GM23338 (cell line): ENCODE data around the gene ALOX15.

ENCODE experiments used
- EZH2 ChIP-seq: fragments of 200-600 bp; sonication (generic); IDR thresholded peaks from one replicate; pipeline ENCODE4 v1.8.0; 2017; ENCODE audit warnings: antibody characterized with exemption, mild to moderate bottlenecking, low read depth; ENCODE audit not compliant: unreplicated experiment
- EZH2phosphoT487 ChIP-seq: fragments of 200-600 bp; sonication (generic); IDR thresholded peaks from one replicate; pipeline ENCODE4 v1.8.1; 2018; ENCODE audit warnings: antibody characterized with exemption; ENCODE audit not compliant: unreplicated experiment
- JUNB ChIP-seq: IDR thresholded peaks from one replicate; pipeline ENCODE4 v1.6.1; 2016; ENCODE audit warnings: antibody characterized with exemption; ENCODE audit not compliant: unreplicated experiment
- POLR2AphosphoS5 ChIP-seq: IDR thresholded peaks from 2 replicates; pipeline ENCODE4 v1.6.1; 2016; ENCODE audit warnings: antibody characterized with exemption, low read depth
- ZNF331 ChIP-seq: fragments of 250-450 bp; sonication (Bioruptor Pico); IDR thresholded peaks from 2 replicates; pipeline ENCODE4 v1.5.0; 2020; ENCODE audit warnings: low read depth, mild to moderate bottlenecking, moderate library complexity
- TF ChIP-seq, protein P1 (sequence below): IDR thresholded peaks from one replicate; pipeline ENCODE4 v1.6.1; 2018; ENCODE audit warnings: antibody characterized with exemption; ENCODE audit not compliant: unreplicated experiment
- TF ChIP-seq, protein P2 (sequence below), 2 experiments: fragments of 200-600 bp in 1 of 2; sonication (generic) in 1 of 2; conservative IDR thresholded peaks; 2 replicates each; pipeline versions ENCODE4 v1.5.1 to v1.6.1; 2016 to 2017; ENCODE audit warnings: antibody characterized with exemption in 2 of 2, low read depth in 2 of 2, mild to moderate bottlenecking in 2 of 2, moderate library complexity in 1 of 2

DNA sequence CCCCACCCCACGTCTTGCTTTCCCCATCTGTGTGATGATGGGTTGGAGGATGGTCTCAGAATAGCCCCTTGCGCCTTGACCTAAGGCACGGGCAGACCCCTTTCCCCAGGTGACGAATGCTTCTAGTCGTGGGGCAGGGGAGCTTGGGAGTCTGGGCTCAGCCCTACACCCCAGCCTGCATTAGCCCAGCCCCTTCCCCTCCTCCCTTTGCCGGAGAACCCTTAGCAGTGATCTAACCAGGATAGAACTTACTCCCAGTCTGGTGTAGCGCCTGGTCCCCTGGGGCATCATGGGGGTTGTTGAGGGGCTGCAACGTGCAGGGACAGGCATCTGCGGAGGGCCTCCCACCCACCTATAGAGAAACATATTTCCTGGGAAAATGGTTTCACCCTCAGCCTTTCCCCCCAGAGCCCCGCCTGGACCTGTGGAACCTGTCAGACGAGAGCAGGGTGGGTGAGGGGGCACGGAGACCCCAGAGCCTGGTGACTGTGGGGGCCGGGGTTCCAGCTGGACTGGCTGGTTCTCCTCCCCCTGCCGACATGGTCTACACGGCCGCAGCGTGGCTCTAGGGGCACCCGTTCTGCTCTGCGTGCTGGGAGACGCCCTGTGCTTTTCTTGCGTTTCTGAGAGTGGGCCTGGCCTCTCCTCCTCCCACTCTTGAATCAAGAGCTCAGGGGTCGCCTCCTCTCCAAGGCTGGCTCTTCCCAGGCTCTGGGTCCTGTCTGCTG lies 52.4 kb downstream of the ALOX15 start:
- TF ChIP-seq, protein P1, sequence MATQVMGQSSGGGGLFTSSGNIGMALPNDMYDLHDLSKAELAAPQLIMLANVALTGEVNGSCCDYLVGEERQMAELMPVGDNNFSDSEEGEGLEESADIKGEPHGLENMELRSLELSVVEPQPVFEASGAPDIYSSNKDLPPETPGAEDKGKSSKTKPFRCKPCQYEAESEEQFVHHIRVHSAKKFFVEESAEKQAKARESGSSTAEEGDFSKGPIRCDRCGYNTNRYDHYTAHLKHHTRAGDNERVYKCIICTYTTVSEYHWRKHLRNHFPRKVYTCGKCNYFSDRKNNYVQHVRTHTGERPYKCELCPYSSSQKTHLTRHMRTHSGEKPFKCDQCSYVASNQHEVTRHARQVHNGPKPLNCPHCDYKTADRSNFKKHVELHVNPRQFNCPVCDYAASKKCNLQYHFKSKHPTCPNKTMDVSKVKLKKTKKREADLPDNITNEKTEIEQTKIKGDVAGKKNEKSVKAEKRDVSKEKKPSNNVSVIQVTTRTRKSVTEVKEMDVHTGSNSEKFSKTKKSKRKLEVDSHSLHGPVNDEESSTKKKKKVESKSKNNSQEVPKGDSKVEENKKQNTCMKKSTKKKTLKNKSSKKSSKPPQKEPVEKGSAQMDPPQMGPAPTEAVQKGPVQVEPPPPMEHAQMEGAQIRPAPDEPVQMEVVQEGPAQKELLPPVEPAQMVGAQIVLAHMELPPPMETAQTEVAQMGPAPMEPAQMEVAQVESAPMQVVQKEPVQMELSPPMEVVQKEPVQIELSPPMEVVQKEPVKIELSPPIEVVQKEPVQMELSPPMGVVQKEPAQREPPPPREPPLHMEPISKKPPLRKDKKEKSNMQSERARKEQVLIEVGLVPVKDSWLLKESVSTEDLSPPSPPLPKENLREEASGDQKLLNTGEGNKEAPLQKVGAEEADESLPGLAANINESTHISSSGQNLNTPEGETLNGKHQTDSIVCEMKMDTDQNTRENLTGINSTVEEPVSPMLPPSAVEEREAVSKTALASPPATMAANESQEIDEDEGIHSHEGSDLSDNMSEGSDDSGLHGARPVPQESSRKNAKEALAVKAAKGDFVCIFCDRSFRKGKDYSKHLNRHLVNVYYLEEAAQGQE = no peak
- TF ChIP-seq POLR2AphosphoS5 (no peak), ZNF331 (CRISPR knock-in tag) (no peak), EZH2phosphoT487 (no peak), EZH2 (no peak), JUNB (no peak)
- TF ChIP-seq, protein P2, sequence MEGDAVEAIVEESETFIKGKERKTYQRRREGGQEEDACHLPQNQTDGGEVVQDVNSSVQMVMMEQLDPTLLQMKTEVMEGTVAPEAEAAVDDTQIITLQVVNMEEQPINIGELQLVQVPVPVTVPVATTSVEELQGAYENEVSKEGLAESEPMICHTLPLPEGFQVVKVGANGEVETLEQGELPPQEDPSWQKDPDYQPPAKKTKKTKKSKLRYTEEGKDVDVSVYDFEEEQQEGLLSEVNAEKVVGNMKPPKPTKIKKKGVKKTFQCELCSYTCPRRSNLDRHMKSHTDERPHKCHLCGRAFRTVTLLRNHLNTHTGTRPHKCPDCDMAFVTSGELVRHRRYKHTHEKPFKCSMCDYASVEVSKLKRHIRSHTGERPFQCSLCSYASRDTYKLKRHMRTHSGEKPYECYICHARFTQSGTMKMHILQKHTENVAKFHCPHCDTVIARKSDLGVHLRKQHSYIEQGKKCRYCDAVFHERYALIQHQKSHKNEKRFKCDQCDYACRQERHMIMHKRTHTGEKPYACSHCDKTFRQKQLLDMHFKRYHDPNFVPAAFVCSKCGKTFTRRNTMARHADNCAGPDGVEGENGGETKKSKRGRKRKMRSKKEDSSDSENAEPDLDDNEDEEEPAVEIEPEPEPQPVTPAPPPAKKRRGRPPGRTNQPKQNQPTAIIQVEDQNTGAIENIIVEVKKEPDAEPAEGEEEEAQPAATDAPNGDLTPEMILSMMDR (conservative IDR thresholded peaks at IDR 0.05; ENCODE audit: low read depth in 2 of 2) = no peak
